ENCODE measurements around the gene SLC7A11.

The SLC7A11 gene

DNA sequence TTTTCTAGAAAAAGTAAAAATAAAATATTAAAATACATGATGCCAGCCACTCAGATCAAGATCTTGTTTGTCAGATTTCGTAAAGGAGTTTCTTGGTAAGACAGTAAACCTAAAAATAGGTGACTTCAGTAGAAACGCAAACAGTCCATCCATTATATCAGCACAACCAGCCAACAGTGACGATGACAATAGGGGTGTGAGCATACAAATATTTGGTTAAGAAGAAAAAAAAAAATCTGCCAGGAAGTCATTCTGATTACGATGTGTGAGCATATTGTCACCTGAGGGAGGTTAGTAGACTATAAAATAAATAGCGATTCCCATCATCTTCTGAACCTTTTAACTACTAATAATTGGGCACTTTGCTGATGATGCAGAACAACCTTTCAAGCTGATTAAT, 37.6 kb downstream of the SLC7A11 start:
- no peak for DNase-seq

DNA sequence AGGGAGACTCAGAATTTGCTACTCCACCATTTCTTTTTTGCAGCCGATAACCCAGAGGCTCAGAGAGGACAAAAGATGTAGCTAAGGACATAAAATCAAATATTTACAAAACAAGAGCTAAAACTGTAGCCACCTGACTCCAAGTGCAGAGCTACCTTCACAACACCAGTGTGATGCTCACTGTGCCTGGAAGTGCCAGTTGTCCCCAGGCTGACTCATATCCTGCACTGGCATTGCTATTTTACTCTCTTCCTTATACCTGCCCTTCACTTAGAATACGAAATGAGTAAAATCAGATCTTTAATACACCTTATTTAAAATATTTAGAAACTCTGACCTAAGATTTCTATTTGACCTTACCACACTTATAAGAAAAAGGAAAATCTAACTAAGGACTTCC, 39.5 kb downstream of the SLC7A11 start:
- DNase-seq: no peak

GRCh38 chr4:138200236-138200590, 41.9 kb downstream of the SLC7A11 start:
- no peak for DNase-seq

GRCh38 chr4:138199568-138200235, 42.4 kb downstream of the SLC7A11 start:
- no peak for DNase-seq

DNA sequence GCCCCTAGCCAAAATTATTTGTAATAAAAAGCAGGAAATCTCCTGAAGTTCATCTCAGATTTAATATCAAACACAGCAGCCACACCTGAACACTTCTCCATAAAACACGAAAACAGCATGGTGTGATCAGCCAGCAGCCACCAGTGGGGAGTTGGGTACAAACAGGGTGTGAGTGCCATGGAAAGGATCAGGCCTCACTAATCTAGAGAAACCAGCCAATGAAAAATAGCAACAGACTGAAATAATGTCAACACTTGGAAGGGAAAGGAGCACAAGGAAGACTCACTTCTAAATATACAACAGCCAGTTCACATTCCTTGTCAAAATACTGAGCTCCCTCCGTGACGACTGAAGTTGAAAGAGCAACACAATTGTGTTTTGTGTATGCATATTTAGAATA, 46.0 kb downstream of the SLC7A11 start:
- DNase-seq: no peak

- DNase-seq: no peak
Measured at GRCh38 chr4:138193963-138194362, 48.2 kb downstream of the SLC7A11 start.

GRCh38 chr4:138192113-138192512, 50.0 kb downstream of the SLC7A11 start:
- DNase-seq: no peak

GRCh38 chr4:138190452-138190858, 51.7 kb downstream of the SLC7A11 start:
- DNase-seq: no peak

GRCh38 chr4:138189206-138189605, 52.9 kb downstream of the SLC7A11 start:
- no peak for DNase-seq

GRCh38 chr4:138188406-138189084, 53.6 kb downstream of the SLC7A11 start:
- no peak for DNase-seq

GRCh38 chr4:138185859-138186645, 56.1 kb downstream of the SLC7A11 start:
- DNase-seq: no peak

GRCh38 chr4:138184886-138185285, 57.3 kb downstream of the SLC7A11 start:
- no peak for DNase-seq

DNA sequence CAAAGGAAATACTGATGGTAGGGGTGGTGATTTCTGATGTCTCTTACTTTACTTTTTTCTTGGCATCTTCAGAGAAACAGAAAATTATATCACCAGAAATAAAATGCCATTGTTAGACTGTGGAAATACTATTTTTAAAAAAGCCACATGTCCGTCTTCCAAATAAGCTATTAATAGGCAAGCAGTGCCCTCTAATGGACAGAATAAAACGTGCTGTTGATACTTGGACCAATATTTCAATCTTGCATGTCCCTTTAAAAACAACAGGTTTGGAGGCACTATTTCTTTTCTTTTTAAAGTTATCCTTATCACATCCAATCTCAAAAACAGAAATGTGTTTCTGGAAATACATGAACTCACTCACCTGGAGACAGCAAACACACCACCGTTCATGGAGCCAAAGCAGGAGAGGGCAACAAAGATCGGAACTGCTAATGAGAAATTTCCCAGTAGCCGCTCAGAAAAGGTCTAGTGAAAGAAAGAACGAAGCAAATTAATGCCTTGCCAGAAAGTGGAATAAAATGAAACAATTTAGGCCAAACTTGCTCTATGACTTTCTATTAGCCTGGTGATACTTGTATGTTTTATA, 59.2 kb downstream of the SLC7A11 start:
- DNase-seq: no peak

DNA sequence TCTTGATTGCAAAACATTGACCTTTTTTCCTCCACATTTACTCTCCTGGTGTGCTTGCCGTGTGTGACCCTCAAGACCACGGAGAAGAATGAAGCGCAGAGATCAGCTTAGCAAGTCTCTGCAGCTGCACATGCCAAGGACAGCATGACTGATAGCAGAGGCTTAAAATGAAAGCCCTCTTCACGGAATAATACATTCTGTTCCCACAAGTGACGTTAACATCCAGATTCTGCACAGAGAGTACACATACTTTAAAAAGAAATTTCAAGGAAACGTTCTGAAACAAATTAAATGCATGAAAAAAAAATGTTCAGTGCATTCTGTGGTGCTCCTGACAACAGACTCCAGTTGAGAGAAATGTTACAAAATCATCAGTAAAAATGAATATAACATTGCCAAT, 60.9 kb downstream of the SLC7A11 start:
- no peak for DNase-seq

DNA sequence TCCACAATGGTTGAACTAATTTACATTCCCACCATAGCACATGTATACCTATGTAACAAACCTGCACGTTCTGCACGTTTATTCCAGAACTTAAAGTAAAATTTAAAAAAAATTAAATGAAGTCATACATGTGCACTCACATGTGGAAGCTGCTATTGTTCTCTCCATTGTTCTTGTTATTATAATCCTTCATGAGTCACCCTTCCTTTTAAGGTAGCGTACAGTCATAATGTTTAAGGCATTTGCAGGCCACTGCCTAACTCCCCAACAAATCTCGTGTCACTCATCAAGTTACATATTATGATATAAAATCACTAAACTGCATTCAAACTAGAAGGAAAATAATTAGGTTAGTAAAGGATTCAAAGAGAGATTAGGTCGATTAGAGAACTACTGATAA, 63.6 kb downstream of the SLC7A11 start:
- no peak for DNase-seq

DNA sequence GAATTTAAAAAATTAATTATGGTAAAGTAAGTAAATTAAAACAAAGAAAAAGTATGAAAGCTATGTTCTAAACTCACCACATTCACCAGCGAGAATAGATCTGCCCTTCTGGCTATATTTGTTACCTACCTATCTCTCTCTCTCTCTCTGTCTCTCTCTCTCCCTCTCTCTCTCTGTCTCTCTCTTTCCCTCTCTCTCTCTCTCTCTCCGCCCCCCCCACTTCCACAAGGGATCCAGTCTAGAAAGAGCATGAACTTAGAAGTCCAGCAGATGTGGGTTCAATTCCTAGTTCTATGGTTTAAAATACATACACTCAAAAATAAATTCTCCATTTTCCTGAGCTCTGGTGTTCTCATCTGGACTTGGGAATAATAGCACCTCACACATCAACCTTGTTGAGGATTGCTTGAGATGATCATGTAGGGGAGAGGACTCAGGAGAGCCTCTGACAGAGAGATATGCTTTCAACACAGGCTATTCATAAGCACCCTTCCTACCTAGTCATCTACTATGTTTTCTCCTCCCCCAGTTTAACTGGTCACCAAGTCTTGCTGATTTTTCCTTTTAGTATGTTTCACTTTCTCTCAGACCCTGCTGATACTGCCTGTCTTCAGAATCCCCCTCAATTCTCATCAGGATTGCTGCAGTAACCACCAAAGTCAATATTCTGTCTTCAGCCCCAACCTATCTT, 64.7 kb downstream of the SLC7A11 start:
- no peak for DNase-seq

- no peak for DNase-seq
Measured at GRCh38 chr4:138174981-138175794, 67.0 kb downstream of the SLC7A11 start.

- DNase-seq: no peak
Measured at GRCh38 chr4:138164208-138164607, 77.9 kb downstream of the SLC7A11 start.

- DNase-seq: no peak
Measured at GRCh38 chr4:138163171-138163570, 79.0 kb downstream of the SLC7A11 start.

DNA sequence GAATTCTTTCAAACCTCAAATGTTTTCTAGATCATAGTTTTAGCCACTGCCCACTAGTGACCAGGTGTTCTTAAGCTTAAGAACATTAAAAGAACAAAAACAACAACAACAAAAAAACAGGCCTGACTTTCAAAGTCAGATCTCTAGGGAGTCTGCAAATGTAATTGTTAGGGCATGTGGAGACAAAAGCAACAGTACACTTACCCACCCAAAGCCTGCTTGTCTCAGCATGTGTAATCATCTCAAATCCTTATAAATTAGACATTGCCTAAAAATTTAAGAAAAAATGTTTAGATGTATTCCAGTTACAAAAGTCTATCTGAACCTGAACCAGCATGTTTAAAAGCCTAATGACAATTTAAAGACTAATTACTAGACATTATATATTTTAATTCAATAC, 79.9 kb downstream of the SLC7A11 start:
- no peak for DNase-seq

DNA sequence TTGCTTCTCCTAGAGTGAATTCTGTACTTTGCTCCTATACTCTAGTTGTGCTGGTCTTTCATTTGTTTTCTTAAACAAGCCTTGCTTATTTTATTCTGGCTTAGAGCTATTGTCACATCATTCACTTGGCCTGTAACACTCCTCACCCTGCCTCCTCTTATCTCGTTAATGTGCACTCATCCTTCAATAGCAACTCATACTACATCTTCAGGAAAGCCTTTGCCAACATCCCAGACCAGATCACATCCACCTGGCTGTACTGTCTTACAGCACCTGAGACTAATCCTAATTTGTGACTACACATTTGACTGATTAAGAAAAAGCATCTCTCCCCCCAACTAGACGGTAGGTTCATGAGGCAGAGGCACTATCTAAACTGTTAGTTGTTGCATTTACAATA, 80.8 kb downstream of the SLC7A11 start:
- DNase-seq: no peak

DNA sequence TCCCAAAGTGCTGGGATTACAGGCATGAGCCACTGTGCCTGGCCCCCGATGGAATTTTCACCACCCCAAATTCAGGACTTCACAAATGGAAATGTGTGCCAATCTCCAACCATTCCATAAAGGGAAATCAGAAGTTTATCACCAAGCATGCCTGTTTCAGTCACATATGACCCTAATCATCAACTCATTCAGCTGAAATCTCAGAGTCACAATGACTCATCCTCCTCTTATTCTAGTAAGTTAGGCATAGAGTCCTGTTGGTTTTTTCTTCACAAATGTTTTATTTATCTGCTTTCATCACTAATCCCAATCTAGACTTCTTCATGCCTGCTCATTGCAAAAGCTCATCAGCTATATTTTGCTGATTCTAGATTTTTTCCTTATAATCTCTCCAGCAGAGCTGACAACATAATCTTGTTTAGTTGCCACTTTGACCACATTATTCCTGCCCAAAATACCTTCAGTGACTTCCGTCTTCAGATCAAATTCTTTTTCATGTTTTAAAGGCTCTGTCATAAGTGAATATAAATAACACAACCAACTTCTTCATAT, 83.3 kb downstream of the SLC7A11 start:
- no peak for DNase-seq

Measured in activated T-cell treated with anti-CD3 and anti-CD28 coated beads, Interleukin-2, amount 50 U/mL, for 48 hours (primary cell).